Glutamatergic neuron (in vitro differentiated cells): Measurements from ENCODE around the gene EREG. TPM values are rescaled to one million over a fixed set of nuclear protein-coding genes. Genes with fewer than 3 reads are reported as not detected.

Experiments used
- DNase-seq: peaks from one replicate; pipeline ENCODE4 v3.0.0; 2022
- H3K27ac Mint-ChIP-seq: one replicate; pipeline ENCODE4 v1.8.0; 2020; ENCODE audit warnings: mild to moderate bottlenecking, mixed read lengths, inconsistent platforms; ENCODE audit not compliant: unreplicated experiment
- H3K27me3 Mint-ChIP-seq: one replicate; pipeline ENCODE4 v1.8.0; 2020; ENCODE audit warnings: mild to moderate bottlenecking, moderate library complexity, mixed read lengths, inconsistent platforms; ENCODE audit not compliant: unreplicated experiment
- H3K36me3 Mint-ChIP-seq: one replicate; pipeline ENCODE4 v1.8.0; 2020; ENCODE audit warnings: mild to moderate bottlenecking, mixed read lengths, inconsistent platforms; ENCODE audit not compliant: unreplicated experiment
- H3K4me1 Mint-ChIP-seq: one replicate; pipeline ENCODE4 v1.8.0; 2020; ENCODE audit warnings: mild to moderate bottlenecking, low read depth, mixed read lengths, inconsistent platforms; ENCODE audit not compliant: unreplicated experiment
- H3K4me3 Mint-ChIP-seq: one replicate; pipeline ENCODE4 v1.8.0; 2020; ENCODE audit warnings: mild to moderate bottlenecking, mixed read lengths, inconsistent platforms; ENCODE audit not compliant: unreplicated experiment
- H3K9me3 Mint-ChIP-seq: one replicate; pipeline ENCODE4 v1.8.0; 2020; ENCODE audit warnings: mild to moderate bottlenecking, moderate library complexity, mixed read lengths, inconsistent platforms; ENCODE audit not compliant: unreplicated experiment
- total RNA-seq: library from RNA; stranded (reverse); fragmentation: NEBNext Ultra II Directional; extraction: Animal tissue kit (Norgen Biotek cat#: 25700); gene quantifications from one replicate; pipeline ENCODE4 v1.2.1, GENCODE V29; 2021; ENCODE audit not compliant: unreplicated experiment
- TF ChIP-seq, protein P1 (sequence below): fragments of 200-600 bp; sonication (generic); IDR thresholded peaks from one replicate; pipeline ENCODE4 v1.5.0; 2021; ENCODE audit not compliant: partially characterized antibody, unreplicated experiment

Gene EREG
- total RNA-seq, 1 donor from 2014 or later, result not detected

DNA sequence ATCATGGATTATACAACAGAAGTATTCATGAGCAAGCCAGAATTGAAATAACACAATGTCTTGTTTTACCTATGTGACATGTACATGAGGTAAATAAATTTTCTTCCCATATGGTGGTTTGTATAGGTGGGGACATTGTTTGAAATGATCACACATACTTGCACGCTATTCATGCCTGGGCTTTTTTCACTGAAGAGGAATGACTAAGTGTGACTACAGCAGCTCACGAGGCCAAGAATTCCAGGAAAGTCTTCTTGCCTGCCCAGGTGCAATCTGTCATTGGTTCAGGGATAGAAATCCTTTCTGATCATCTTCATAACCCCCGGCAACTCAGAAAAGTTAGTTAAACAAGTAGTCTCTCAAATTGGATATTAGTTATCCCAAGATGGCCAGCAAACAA, 43.7 kb downstream of the EREG start:
- Mint-ChIP-seq H3K9me3 (no peaks in the 10 kb centered on the region), H3K4me3 (no peak overlapping the region), H3K4me1 (no peaks in the 10 kb centered on the region), H3K27ac (no peak overlapping the region), H3K36me3 (no peaks in the 10 kb centered on the region), H3K27me3 (no peaks in the 10 kb centered on the region)
- no peak for DNase-seq
- TF ChIP-seq, protein P1, sequence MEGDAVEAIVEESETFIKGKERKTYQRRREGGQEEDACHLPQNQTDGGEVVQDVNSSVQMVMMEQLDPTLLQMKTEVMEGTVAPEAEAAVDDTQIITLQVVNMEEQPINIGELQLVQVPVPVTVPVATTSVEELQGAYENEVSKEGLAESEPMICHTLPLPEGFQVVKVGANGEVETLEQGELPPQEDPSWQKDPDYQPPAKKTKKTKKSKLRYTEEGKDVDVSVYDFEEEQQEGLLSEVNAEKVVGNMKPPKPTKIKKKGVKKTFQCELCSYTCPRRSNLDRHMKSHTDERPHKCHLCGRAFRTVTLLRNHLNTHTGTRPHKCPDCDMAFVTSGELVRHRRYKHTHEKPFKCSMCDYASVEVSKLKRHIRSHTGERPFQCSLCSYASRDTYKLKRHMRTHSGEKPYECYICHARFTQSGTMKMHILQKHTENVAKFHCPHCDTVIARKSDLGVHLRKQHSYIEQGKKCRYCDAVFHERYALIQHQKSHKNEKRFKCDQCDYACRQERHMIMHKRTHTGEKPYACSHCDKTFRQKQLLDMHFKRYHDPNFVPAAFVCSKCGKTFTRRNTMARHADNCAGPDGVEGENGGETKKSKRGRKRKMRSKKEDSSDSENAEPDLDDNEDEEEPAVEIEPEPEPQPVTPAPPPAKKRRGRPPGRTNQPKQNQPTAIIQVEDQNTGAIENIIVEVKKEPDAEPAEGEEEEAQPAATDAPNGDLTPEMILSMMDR, result no peak

DNA sequence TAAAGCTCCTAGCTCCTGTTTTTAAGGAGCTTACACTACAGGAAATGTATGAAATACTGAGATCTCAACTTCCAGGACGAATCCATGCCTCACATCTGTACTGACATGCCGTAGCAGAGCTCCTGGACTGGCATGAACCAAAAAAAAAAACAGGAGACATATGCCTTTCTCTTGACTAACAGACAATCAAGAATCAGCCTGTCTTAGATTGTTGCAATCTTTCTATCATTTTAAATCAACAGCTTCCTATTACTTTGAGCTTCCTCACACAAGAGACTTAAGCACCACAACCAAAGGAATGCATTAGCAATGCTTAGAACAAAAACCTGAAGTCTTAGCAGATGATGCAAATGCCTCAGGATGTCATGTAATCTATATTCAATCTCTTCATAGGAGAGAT, 45.3 kb downstream of the EREG start:
- no peaks in the 10 kb centered on the region for H3K36me3 Mint-ChIP-seq

DNA sequence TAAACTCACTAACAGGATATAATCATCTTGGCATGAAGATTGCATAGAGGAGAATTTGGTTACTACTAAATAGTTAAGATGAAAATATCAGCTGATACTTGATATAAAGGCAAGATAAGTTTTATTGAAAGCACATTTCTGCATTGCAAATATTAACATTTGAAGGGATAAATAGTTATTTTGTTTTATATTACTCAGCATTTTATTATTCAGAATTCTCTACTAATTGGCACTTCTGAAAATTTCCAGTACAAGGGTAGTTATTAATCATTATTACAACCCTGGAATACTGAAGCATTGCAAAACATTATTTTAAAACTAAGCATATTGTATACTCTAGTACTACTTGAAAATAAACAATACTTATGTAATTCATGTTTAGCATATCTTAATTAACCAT, 47.3 kb downstream of the EREG start:
- H3K27me3 Mint-ChIP-seq, result no peaks in the 10 kb centered on the region
- H3K27ac Mint-ChIP-seq, result no peak overlapping the region
- no peaks in the 10 kb centered on the region for H3K36me3 Mint-ChIP-seq
- no peaks in the 10 kb centered on the region for H3K9me3 Mint-ChIP-seq
- no peak overlapping the region for H3K4me3 Mint-ChIP-seq
- TF ChIP-seq, protein P1, result no peak
- no peaks in the 10 kb centered on the region for H3K4me1 Mint-ChIP-seq
- no peak for DNase-seq

More for the DNA sequence above, 45.3 kb downstream of the EREG start:
- Mint-ChIP-seq H3K27me3 (no peaks in the 10 kb centered on the region), H3K9me3 (no peaks in the 10 kb centered on the region), H3K27ac (no peak overlapping the region), H3K4me3 (no peak overlapping the region), H3K4me1 (no peaks in the 10 kb centered on the region)
- DNase-seq, result no peak
- TF ChIP-seq, protein P1, result no peak

DNA sequence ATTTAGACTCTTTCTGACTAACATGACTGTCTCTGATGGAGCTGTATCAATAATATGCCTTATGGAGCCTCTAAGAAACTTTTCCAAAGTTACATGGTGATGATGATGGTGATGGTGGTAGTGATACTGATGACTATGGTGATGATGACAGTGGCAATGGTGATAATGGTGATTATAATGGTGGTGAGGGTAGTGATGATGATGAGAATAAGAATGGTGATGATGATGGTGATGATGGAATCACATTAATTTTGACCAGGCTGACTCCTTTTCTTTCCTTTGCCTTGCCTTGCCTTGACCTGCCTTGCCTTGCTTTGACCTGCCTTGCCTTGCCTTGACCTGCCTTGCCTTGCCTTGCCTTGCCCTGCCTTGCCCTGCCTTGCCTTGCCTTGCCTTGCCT, 48.3 kb downstream of the EREG start:
- H3K36me3 Mint-ChIP-seq, result no peaks in the 10 kb centered on the region
- no peak overlapping the region for H3K27ac Mint-ChIP-seq

DNA sequence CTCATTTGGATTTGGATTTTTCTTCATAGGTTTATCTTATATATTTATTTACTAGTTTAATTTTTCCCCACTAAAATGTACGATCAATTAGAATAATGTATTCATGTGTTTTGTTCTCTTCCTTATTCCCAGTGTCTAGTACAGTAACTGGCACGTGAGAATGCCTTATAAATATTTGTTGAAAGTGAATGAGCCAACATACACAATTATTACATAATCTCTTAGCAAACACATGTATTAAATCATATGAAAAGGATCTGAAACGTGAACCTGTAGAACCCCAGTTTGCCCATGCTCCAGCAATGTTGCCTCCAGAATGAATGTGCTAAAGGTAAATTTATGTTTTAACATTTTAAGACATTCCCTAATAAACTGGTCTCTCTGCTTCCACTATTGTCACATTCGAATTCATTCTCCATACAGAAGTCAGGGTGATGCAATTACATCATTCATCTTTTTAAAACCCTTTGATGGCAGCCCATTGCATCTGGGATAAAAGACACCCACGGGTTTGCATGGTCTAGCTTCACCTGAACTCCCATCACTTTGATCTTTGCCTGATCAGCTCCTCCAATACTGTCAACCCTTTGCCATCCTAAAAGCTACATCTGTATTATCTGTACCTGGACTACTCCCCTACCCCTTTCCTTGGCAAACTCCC, 49.3 kb downstream of the EREG start:
- TF ChIP-seq, protein P1, result no peak
- Mint-ChIP-seq H3K27ac (no peak overlapping the region), H3K4me1 (no peaks in the 10 kb centered on the region), H3K36me3 (no peaks in the 10 kb centered on the region), H3K9me3 (no peaks in the 10 kb centered on the region), H3K4me3 (no peak overlapping the region), H3K27me3 (no peaks in the 10 kb centered on the region)
- DNase-seq, result no peak

More for the DNA sequence above, 48.3 kb downstream of the EREG start:
- DNase-seq, result no peak
- Mint-ChIP-seq H3K9me3 (no peaks in the 10 kb centered on the region), H3K4me1 (no peaks in the 10 kb centered on the region), H3K27me3 (no peaks in the 10 kb centered on the region), H3K4me3 (no peak overlapping the region)
- TF ChIP-seq, protein P1, result no peak
